BE2C (cell line): ENCODE measurements around the gene HELZ.

Source experiments
- DNase-seq: peaks from one replicate; pipeline ENCODE4 v3.0.0-alpha.2; 2020
- H3K27me3 ChIP-seq: fragments of 250-450 bp; sonication (Bioruptor Pico); 2 replicates; pipeline ENCODE4 v1.5.1; 2020; ENCODE audit warnings: mild to moderate bottlenecking
- H3K36me3 ChIP-seq: fragments of 250-450 bp; sonication (Bioruptor Pico); 2 replicates; pipeline ENCODE4 v1.5.1; 2020; ENCODE audit warnings: mild to moderate bottlenecking
- H3K4me1 ChIP-seq: fragments of 250-450 bp; sonication (Bioruptor Pico); 2 replicates; pipeline ENCODE4 v1.5.1; 2020
- H3K4me3 ChIP-seq: 2 replicates; pipeline ENCODE4 v1.5.1; 2011; ENCODE audit warnings: low read depth, low read length
- H3K9me3 ChIP-seq: fragments of 250-450 bp; sonication (Bioruptor Pico); 2 replicates; pipeline ENCODE4 v1.5.1; 2020
- CTCF ChIP-seq: IDR thresholded peaks from 2 replicates; pipeline ENCODE4 v1.5.1; 2012; ENCODE audit warnings: mild to moderate bottlenecking, low read depth, low read length

HELZ gene

DNA sequence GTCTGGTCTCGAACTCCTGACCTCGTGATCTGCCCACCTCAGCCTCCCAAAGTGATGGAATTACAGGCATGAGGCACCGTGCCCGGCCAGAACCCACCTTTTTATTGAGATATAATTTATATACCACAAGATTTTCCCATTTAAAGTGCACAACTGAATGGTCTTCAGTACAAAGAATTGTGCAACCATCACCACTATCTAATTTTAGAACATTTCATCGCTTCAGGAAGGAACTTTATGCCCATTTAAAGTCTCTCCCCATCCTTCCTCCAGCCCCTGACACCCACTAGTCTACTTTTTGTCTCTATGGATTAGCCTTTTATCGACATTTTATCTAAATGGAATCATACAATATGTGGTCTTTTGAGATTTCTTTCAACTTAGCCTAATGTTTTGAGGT lies 25.4 kb upstream of the HELZ start:
- Histone ChIP-seq H3K9me3 (no peaks in the 10 kb centered on the region), H3K4me1 (no peaks in the 10 kb centered on the region), H3K4me3 (no peak overlapping the region), H3K27me3 (no peaks in the 10 kb centered on the region), H3K36me3 (no peaks in the 10 kb centered on the region)
- DNase-seq = no peak
- no peak for TF ChIP-seq CTCF

DNA sequence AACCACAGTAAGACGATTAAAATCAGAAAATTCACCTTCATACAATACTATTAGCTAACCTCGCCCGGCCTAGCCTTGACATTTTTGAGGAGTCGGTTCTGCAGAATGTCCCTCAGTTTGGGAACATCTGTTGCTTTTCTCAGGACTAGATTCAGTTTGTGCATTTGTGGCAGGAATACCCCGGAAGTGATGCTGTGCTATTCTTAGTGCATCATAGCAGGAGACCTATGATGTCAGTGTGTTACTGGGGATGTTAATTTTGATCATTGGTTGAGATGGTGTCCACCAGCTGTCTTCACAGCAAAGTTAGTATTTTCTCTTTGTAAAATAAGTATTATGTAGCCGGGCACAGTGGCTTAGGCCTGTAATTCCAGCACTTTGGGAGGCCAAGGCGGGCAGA lies 21.5 kb upstream of the HELZ start:
- H3K4me1 ChIP-seq = no peaks in the 10 kb centered on the region
- no peak for TF ChIP-seq CTCF
- no peak for DNase-seq

DNA sequence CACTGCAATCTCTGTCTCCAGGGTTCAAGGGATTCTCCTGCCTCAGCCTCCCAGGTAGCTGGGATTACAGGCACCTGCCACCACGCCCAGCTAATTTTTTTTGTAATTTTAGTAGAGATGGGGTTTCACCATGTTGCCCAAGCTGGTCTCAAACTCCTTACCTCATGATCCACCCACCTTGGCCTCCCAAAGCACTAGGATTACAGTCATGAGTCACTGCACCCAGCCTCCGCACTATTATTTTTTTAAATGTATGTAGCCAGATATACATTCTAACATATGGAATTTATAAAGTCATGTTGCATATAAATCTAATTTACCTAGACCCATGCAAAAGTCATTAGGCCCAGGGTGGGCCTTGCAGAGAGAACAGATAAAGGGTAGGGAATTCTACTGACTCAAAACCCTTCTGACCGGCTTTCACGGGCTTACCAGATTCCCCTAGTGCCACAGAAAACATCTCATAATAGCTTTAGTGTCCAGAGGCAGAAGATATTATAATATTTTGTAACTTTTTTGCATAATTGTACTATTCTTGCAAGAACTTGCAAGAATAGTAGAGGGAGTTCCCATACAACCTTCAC lies 20.5 kb upstream of the HELZ start:
- no peak for TF ChIP-seq CTCF
- Histone ChIP-seq H3K27me3 (no peaks in the 10 kb centered on the region), H3K4me3 (no peak overlapping the region), H3K9me3 (no peaks in the 10 kb centered on the region), H3K4me1 (no peaks in the 10 kb centered on the region), H3K36me3 (no peaks in the 10 kb centered on the region)
- no peak for DNase-seq

More for the DNA sequence above, 21.5 kb upstream of the HELZ start:
- Histone ChIP-seq H3K4me3 (no peak overlapping the region), H3K27me3 (no peaks in the 10 kb centered on the region), H3K36me3 (no peaks in the 10 kb centered on the region), H3K9me3 (no peaks in the 10 kb centered on the region)

GRCh38 chr17:67262435-67263117 lies 17.6 kb upstream of the HELZ start:
- no peaks in the 10 kb centered on the region for H3K9me3 ChIP-seq
- no peak for TF ChIP-seq CTCF
- H3K27me3 ChIP-seq = no peaks in the 10 kb centered on the region
- H3K4me1 ChIP-seq = no peaks in the 10 kb centered on the region
- no peak for DNase-seq
- no peak overlapping the region for H3K4me3 ChIP-seq
- no peaks in the 10 kb centered on the region for H3K36me3 ChIP-seq

DNA sequence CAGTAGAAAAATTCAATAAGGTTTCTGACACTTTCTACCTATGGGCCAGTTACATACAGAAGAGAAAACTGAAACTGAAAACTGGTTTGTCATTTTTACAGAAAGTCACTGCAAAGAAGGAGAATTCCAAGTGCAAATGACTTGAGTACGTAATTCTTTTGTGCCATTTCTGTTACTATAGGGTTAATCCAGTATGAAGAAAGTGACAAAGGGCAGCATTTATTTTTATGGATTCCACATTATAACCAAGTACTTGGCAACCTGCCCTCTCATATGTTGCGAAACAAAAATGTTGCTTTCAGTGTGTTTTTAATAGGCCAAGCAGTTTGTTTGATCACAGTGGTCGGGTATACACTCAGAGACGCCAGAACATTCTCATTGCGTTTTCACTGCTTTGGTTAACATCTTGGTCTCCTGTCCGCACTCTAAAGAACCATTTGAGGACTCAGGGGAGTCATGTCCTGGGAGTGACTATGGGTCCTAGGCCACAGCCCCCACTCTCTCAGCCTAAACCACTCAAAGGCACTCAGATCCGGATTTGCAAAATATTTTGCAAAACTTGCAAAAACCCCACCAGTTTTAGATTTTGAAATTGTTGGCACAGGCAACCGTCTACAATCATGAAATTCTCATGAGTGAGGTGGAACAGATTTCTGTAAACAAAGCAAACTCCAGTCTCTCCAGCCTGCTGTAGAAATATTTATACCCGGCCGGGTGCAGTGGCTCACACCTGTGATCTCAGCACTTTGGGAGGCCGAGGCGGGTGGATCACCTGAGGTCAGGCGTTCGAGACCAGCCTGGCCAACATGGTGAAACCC lies 15.4 kb upstream of the HELZ start:
- Histone ChIP-seq H3K27me3 (no peaks in the 10 kb centered on the region), H3K9me3 (no peaks in the 10 kb centered on the region), H3K36me3 (no peaks in the 10 kb centered on the region), H3K4me3 (no peak overlapping the region), H3K4me1 (no peaks in the 10 kb centered on the region)
- no peak for TF ChIP-seq CTCF
- DNase-seq = no peak
